Inferior parietal cortex (tissue), 1 donor: Measurements from ENCODE around the gene CCDC60.
A peak's percentile ranks its signal among the peaks of the same experiment; 100 is the strongest.
"Not testable (repeated sequence)": the region's sequence is repeated elsewhere in the genome, so short reads cannot be mapped to it uniquely, and the experiment has no call there.

Source experiments
- DNase-seq: peaks from one replicate; pipeline ENCODE4 v3.0.0-alpha.2; 2016; ENCODE audit errors: extremely low spot score

The CCDC60 gene

DNA sequence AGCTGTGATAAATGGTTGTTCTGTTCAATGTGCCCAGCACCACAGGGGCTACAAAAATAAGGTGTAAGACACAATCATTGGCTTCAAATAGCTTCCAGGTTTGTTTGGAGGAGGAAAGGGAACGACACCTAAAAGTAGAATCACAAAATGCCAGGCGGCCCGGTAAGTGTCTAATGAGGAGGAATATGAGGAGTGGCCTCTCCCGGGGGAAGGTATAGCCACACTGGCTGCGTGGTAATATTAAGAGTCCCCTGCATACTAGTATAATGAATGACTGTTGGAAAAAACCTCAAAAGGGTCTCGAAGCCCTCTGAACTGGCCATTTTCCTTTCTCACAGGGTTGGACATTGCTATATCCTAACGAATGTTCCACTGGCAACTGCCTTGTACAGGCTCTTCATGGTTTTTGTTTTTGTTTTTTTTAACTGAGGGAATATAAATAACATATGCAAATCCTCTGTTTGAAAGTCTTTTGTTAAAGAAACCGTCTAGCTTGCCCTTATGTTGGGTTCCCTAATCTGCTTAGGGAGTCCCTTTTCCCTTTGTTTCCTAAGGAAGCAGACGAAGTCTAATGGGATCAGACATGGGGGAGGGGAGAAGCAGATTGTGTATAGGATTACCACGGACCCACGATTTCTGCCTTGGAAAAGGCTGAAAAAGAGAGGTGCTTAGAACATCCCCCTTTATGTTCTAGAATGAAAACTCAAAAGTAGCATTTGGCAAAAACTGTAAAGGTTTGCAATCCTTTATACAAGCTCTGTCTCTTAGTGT lies 4.2 kb downstream of the CCDC60 start:
- no peak for DNase-seq

DNA sequence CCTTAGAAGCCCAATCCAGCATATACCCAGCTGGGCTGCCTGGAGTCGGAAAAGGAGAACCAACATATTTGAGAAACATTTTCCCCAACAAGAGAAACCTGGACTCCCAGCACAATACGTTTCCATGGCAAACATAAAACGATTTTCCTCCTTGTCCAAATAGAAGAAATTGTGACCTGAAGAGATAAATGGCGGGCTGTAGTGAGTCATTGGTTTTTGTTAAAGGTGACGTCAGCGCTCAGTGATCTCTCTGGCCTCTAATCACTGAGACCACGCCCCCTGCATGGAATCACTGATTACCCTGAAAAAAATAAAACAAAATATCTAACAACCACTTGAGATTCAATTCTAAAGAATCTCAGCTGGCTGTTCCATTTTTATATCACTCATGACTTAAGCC lies 6.0 kb downstream of the CCDC60 start:
- DNase-seq, result peak; percentile 11

DNA sequence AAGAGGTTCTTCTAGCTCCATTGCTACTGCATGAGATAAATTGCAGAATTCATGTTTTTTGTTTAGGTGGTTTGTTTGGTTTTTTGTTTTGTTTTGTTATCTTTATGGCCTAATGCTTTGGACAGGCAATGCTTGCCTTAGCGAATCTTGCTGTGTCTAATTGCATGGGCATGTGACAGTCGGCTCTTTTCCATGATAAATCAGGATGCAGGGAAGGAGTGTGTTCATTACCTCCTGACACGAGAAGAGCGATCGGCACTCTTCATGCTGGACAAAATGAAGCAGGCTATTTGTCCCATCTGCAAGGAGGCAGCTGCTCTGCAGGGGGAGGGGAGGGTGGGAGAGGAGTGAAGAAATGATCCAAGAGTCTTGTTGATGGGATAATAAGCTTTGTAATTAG lies 6.5 kb downstream of the CCDC60 start:
- DNase-seq, result no peak

DNA sequence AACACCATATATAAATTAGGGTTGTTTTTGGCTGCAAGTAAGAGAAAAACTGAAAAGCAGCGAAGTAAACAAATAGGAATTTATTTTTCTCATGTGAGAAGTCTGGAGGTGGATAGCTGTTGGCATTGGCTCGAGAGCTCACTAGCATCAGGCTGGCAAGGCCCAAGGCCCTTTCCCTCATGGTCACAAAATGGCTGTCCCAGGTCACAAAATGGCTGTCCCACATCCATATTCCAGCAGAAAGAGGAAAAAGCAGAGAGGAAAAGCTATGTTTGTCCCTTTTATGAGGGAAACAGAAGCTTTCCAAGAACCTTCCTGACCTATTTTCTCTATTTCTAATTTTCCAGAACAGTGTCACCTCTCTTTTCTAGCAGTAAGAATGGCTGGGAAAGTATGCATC lies 7.5 kb downstream of the CCDC60 start:
- DNase-seq, result no peak

GRCh38 chr12:119343130-119343529 lies 8.6 kb downstream of the CCDC60 start:
- peak; percentile 26 for DNase-seq

GRCh38 chr12:119354172-119354571 lies 19.6 kb downstream of the CCDC60 start:
- DNase-seq, result no peak

DNA sequence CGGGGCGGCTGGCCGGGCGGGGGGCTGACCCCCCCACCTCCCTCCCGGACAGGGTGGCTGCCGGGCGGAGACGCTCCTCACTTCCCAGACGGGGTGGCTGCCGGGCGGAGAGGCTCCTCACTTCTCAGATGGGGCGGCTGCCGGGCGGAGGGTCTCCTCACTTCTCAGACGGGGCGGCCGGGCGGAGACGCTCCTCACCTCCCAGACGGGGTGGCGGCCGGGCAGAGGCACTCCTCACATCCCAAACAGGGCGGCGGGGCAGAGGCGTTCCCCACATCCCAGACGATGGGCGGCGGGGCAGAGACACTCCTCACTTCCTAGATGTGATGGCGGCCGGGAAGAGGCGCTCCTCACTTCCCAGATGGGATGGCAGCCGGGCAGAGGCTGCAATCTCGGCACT lies 25.8 kb downstream of the CCDC60 start:
- DNase-seq, result not testable (repeated sequence)

GRCh38 chr12:119363037-119363436 lies 28.5 kb downstream of the CCDC60 start:
- DNase-seq, result no peak

DNA sequence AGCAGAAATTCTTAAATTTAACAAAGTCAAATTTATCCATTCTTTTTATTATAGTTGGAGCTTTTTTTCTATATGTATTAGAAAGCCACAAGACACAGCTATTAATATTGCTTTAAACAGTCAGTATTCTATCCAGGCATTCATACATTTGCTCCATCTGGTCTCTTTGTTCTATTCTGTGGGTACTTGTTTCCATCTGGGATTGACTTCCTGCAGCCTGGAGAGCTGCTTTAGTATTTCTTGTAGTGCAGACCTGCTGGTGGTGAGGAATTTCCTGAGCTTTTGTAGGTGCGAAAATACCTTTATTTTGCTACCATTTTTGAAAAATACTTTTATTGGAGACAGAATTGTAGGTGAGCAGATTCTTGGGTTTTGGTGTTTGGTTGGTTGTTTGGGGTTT lies 29.0 kb downstream of the CCDC60 start:
- DNase-seq, result no peak

DNA sequence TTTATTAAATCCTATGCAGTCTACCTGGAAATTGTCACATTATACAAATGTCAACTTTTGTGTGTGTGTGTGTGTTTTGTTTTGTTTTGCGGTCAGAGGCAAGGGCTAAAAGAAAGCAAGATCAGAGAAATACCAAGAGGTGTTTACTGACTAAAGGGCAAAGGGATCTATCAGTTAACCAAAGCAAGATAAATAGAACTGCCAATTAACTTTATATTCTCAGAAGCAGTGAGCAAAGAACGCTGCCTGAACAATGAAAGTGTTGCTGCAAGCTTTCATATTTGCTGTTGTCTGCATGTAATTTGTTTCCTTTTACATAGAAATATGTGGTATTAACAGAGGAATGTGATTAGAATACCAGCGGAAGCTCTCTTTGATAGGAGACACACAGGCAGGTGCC lies 30.9 kb downstream of the CCDC60 start:
- DNase-seq, result no peak

DNA sequence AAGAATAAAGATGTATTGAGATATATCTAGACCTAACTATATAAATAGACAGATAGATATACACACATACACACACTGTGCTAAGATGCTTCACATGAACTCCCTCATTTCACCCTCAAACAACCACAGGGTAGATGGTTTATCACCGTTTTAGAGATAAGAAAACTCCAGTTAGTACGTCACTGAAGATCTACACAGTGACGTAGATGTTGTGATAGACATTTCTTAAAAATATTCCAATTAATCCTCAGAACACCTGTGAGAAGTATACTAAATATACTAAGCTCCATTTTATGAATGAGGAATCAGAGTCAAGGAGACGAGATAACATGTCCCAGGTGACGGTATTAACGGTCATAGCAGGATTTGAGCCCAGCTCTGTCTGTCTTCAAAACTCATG lies 31.5 kb downstream of the CCDC60 start:
- no peak for DNase-seq

- no peak for DNase-seq
These were observed 34.6 kb downstream of the CCDC60 start for GRCh38 chr12:119369161-119369560.

- no peak for DNase-seq
These were observed 35.5 kb downstream of the CCDC60 start for GRCh38 chr12:119369907-119370546.

DNA sequence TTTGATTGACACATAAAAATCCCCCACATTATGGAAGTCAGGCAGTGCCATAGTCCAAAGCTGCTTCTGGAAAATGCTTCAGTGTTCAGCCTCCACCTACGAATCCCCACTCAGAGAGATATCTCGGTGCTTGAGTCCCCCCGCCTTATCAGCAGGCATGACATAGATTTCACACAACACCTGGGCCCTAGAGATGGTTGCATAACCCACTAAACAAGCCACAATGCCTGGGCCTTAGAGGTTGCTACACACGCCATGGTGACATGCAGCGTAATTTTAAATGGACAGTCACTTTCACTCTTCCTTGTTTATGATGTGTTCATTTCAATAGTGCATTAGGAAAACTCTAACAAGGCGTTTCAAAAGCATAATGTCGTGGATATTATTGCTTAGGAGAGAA lies 38.0 kb downstream of the CCDC60 start:
- DNase-seq, result no peak

- DNase-seq, result no peak
These were observed 38.5 kb downstream of the CCDC60 start for GRCh38 chr12:119373001-119373400.

DNA sequence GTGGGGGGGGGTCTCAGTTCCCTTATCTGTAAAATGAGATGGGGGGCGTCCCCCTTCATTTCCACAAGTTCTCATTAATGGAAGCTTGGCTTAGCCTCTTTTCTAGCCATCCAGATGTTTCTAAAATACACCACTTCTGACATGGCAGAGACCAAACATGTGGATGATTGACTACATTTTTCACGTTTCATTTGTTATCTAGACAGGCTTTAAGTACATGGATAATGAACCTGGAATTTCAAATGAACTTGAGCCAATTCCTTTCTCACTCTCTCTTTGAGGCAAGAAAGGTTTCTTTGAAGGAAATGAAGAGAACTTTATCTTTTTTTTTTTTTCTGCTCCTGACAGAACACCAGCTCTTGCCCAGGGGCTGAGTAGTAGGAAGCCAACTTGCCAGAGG lies 39.1 kb downstream of the CCDC60 start:
- DNase-seq, result no peak

DNA sequence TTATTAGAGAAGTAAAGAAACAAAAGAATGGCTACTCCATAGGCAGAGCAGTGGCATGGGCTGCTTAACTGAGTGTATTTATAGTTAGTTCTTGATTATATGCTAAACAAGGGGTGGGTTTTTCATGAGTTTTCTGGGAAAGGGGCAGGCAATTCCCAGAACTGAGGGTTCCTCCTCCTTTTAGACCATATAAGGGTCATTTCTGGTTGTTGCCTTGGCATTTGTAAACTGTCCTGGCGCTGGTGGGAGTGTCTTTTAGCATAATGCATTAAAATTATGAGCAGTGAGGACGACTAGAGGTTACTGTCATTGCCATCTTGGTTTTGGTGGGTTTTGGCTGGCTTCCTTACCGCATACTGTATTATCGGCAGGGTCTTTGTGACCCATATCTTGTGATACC lies 40.1 kb downstream of the CCDC60 start:
- DNase-seq, result no peak

GRCh38 chr12:119375075-119375882 lies 40.8 kb downstream of the CCDC60 start:
- peak; percentile 5 for DNase-seq

GRCh38 chr12:119375883-119376190 lies 41.3 kb downstream of the CCDC60 start:
- no peak for DNase-seq

GRCh38 chr12:119378903-119379302 lies 44.4 kb downstream of the CCDC60 start:
- DNase-seq, result no peak

- no peak for DNase-seq
These were observed 47.1 kb downstream of the CCDC60 start for GRCh38 chr12:119381471-119382235.

GRCh38 chr12:119383206-119383605 lies 48.7 kb downstream of the CCDC60 start:
- no peak for DNase-seq
